Ishikawa (cell line): ENCODE measurements around the gene SFMBT1.

Experiments
- CEBPB ChIP-seq: IDR thresholded peaks from 2 replicates; pipeline ENCODE4 v1.6.1; 2012
- CREB1 ChIP-seq: IDR thresholded peaks from 2 replicates; pipeline ENCODE4 v1.6.1; 2012; ENCODE audit warnings: low read depth
- EGR1 ChIP-seq: IDR thresholded peaks from 2 replicates; pipeline ENCODE4 v1.6.1; 2012
- EP300 ChIP-seq: IDR thresholded peaks from 2 replicates; pipeline ENCODE4 v1.6.1; 2012; ENCODE audit warnings: borderline replicate concordance
- FOXM1 ChIP-seq: IDR thresholded peaks from 2 replicates; pipeline ENCODE4 v1.6.1; 2012; ENCODE audit warnings: low read depth, borderline replicate concordance
- NFIC ChIP-seq: IDR thresholded peaks from 2 replicates; pipeline ENCODE4 v1.6.1; 2012
- RAD21 ChIP-seq: IDR thresholded peaks from 2 replicates; pipeline ENCODE4 v1.6.1; 2012; ENCODE audit warnings: low read depth
- TAF1 ChIP-seq: IDR thresholded peaks from 2 replicates; pipeline ENCODE4 v1.6.1; 2012; ENCODE audit warnings: low read depth, mild to moderate bottlenecking
- TCF12 ChIP-seq: IDR thresholded peaks from 2 replicates; pipeline ENCODE4 v1.6.1; 2012; ENCODE audit warnings: low read depth
- TEAD4 ChIP-seq: IDR thresholded peaks from 2 replicates; pipeline ENCODE4 v1.6.1; 2012
- YY1 ChIP-seq: IDR thresholded peaks from 2 replicates; pipeline ENCODE4 v1.6.1; 2012; ENCODE audit warnings: low read depth
- TF ChIP-seq, protein P1 (sequence below): IDR thresholded peaks from 2 replicates; pipeline ENCODE4 v1.6.1; 2012
- TF ChIP-seq, protein P2 (sequence below): IDR thresholded peaks from 2 replicates; pipeline ENCODE4 v1.6.1; 2012; ENCODE audit warnings: low read depth, mild to moderate bottlenecking
- TF ChIP-seq, protein P3 (sequence below): IDR thresholded peaks from 2 replicates; pipeline ENCODE4 v1.6.1; 2012

DNA sequence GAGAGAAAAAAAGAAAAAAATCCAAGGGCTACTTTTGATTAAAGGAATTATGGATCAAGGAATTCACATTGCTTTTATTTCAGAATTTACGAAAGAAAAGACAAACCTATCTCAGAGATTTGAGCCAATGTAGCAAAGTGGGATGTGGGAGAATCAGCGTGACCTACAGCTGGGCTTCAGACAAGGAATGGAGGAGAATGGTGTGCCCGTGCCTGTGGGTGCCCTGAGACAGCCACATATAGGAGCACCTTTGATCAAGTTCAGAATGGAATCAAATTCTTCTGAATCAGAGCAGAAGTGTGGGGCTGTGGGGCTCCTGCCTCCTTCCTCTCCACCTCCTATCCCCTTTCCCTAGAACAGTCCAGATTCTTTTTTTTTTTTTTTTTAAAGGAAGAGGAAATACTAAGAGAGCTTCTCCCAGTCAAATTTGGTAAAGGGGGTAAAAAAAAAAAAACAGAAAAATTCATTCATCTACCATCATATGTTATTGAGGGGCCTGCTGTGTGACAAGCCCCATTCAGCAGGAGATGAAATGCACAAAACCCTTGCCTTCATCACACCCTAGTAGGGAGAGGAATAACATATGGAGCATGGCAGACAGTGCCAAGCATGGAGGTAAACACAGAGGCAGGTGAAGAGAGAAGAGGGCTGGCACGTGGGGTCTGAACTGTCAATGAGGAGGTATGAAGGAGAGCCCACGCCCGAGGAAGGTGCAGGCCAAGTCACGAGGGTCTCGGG lies 186.0 kb downstream of the SFMBT1 start:
- TF ChIP-seq, protein P1, sequence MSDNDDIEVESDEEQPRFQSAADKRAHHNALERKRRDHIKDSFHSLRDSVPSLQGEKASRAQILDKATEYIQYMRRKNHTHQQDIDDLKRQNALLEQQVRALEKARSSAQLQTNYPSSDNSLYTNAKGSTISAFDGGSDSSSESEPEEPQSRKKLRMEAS = no peak
- TF ChIP-seq CREB1 (no peak), EP300 (no peak), YY1 (no peak), TEAD4 (no peak), RAD21 (no peak), NFIC (no peak), TAF1 (no peak), FOXM1 (no peak), TCF12 (no peak), CEBPB (no peak), EGR1 (no peak)
- TF ChIP-seq, protein P2, sequence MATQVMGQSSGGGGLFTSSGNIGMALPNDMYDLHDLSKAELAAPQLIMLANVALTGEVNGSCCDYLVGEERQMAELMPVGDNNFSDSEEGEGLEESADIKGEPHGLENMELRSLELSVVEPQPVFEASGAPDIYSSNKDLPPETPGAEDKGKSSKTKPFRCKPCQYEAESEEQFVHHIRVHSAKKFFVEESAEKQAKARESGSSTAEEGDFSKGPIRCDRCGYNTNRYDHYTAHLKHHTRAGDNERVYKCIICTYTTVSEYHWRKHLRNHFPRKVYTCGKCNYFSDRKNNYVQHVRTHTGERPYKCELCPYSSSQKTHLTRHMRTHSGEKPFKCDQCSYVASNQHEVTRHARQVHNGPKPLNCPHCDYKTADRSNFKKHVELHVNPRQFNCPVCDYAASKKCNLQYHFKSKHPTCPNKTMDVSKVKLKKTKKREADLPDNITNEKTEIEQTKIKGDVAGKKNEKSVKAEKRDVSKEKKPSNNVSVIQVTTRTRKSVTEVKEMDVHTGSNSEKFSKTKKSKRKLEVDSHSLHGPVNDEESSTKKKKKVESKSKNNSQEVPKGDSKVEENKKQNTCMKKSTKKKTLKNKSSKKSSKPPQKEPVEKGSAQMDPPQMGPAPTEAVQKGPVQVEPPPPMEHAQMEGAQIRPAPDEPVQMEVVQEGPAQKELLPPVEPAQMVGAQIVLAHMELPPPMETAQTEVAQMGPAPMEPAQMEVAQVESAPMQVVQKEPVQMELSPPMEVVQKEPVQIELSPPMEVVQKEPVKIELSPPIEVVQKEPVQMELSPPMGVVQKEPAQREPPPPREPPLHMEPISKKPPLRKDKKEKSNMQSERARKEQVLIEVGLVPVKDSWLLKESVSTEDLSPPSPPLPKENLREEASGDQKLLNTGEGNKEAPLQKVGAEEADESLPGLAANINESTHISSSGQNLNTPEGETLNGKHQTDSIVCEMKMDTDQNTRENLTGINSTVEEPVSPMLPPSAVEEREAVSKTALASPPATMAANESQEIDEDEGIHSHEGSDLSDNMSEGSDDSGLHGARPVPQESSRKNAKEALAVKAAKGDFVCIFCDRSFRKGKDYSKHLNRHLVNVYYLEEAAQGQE = no peak
- TF ChIP-seq, protein P3, sequence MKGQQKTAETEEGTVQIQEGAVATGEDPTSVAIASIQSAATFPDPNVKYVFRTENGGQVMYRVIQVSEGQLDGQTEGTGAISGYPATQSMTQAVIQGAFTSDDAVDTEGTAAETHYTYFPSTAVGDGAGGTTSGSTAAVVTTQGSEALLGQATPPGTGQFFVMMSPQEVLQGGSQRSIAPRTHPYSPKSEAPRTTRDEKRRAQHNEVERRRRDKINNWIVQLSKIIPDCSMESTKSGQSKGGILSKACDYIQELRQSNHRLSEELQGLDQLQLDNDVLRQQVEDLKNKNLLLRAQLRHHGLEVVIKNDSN = no peak
